Peyer's patch (tissue), 4 donors: ENCODE results near the gene TMEM92.

ENCODE experiments used
- POLR2A ChIP-seq, 2 donors: fragments of 450-650 bp; IDR thresholded peaks; one replicate each; pipeline ENCODE4 v1.5.1; 2017; ENCODE audit warnings: antibody characterized with exemption in 2 of 2, mild to moderate bottlenecking in 2 of 2, moderate library complexity in 2 of 2
- TF ChIP-seq, protein P1 (sequence below), 6 experiments: fragments of 450-650 bp in 4 of 6; fragments of 200-600 bp in 2 of 6; sonication (generic) in 1 of 6; IDR thresholded peaks; one replicate each; pipeline ENCODE4 v1.5.1; 2017 to 2019; ENCODE audit warnings: antibody characterized with exemption in 6 of 6, mild to moderate bottlenecking in 3 of 6, moderate library complexity in 1 of 6

DNA sequence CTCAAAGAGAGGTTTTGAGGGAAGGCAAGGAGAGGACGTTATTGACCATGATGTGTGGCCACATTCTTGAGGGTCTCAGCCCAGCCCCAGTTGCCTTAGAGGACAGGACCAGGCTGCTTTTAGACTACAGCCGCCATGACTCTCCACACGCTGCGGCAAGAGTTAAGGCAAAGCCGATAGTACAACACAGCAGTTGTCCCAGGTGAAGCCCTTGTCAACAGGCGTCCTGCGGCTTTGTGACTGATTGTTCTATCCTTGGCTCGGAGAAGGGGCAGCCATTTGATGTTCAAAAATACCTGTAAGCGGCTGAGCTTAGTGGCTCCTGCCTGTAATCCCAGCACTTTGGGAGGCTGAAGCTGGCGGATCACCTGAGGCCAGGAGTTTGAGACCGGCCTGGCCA is 28.8 kb downstream of the TMEM92 start:
- TF ChIP-seq, protein P1, sequence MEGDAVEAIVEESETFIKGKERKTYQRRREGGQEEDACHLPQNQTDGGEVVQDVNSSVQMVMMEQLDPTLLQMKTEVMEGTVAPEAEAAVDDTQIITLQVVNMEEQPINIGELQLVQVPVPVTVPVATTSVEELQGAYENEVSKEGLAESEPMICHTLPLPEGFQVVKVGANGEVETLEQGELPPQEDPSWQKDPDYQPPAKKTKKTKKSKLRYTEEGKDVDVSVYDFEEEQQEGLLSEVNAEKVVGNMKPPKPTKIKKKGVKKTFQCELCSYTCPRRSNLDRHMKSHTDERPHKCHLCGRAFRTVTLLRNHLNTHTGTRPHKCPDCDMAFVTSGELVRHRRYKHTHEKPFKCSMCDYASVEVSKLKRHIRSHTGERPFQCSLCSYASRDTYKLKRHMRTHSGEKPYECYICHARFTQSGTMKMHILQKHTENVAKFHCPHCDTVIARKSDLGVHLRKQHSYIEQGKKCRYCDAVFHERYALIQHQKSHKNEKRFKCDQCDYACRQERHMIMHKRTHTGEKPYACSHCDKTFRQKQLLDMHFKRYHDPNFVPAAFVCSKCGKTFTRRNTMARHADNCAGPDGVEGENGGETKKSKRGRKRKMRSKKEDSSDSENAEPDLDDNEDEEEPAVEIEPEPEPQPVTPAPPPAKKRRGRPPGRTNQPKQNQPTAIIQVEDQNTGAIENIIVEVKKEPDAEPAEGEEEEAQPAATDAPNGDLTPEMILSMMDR (IDR thresholded peaks at IDR 0.05) = no peak
- no peak for TF ChIP-seq POLR2A (IDR thresholded peaks at IDR 0.05)
